Stomach (tissue), 4 donors: ENCODE measurements around the gene SNRK.

Source experiments
- CTCF ChIP-seq, 7 experiments: fragments of 450-650 bp in 4 of 7; fragments of 200-600 bp in 3 of 7; sonication (generic) in 3 of 7; IDR thresholded peaks; one replicate each; pipeline ENCODE4 v1.5.1; 2016 to 2019; ENCODE audit warnings: antibody characterized with exemption in 7 of 7, control low read depth in 2 of 7, mild to moderate bottlenecking in 1 of 7
- EP300 ChIP-seq: sonication (generic); formaldehyde crosslinking; IDR thresholded peaks from one replicate; pipeline ENCODE4 v1.6.1; 2017; ENCODE audit warnings: antibody characterized with exemption
- POLR2A ChIP-seq, 4 donors: fragments of 450-650 bp; IDR thresholded peaks; one replicate each; pipeline ENCODE4 v1.6.1; 2016; ENCODE audit warnings: antibody characterized with exemption in 4 of 4, control low read depth in 2 of 4, mild to moderate bottlenecking in 1 of 4, moderate library complexity in 1 of 4
- POLR2AphosphoS5 ChIP-seq, 3 donors: sonication (generic); formaldehyde crosslinking; IDR thresholded peaks; one replicate each; pipeline ENCODE4 v1.6.1; 2016; ENCODE audit warnings: antibody characterized with exemption in 3 of 3

- TF ChIP-seq POLR2A (IDR thresholded peaks at IDR 0.05) (no peak), CTCF (IDR thresholded peaks at IDR 0.05) (no peak), EP300 (no peak), POLR2AphosphoS5 (IDR thresholded peaks at IDR 0.05) (no peak)
Observed at GRCh38 chr3:43247561-43248184, 38.7 kb upstream of the SNRK start.
